ES-I3 (cell line): Measurements from ENCODE around the gene RAMP3.
"Not testable (repeated sequence)": the region's sequence is repeated elsewhere in the genome, so short reads cannot be mapped to it uniquely, and the experiment has no call there.

Source experiments
- H3K36me3 ChIP-seq: 2 replicates; pipeline ENCODE4 v1.6.1; 2013; ENCODE audit warnings: mild to moderate bottlenecking, low read length, control low read depth, moderate library complexity; ENCODE audit not compliant: insufficient read depth
- H3K4me1 ChIP-seq: 2 replicates; pipeline ENCODE4 v1.6.1; 2013; ENCODE audit warnings: mild to moderate bottlenecking, control low read depth, low read length; ENCODE audit not compliant: insufficient read depth
- H3K9ac ChIP-seq: 2 replicates; pipeline ENCODE4 v1.6.1; 2013; ENCODE audit warnings: low read depth, mild to moderate bottlenecking, low read length, moderate library complexity
- H3K9me3 ChIP-seq: 2 replicates; pipeline ENCODE4 v1.6.1; 2013; ENCODE audit warnings: mild to moderate bottlenecking, low read length, moderate library complexity; ENCODE audit not compliant: control insufficient read depth, insufficient read depth

RAMP3 gene

DNA sequence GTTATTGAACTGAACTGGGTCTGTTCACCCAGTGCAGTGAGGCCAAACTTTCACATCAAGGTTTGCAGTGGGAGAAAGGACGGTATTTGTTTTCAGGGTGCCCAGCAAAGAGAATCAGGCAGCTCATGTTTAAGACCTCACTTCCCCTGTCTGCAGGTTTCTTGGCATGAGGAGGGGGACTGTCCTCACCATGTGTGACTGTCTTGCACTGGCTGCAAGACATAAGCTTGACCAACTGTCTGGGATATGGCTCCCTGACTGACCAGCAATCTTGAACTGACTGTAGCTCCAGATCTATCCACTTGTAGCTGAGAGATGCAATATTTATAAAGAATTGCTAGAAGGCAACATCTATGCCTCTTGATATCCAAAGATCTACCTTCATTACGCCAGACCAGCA lies 39.9 kb downstream of the RAMP3 start:
- Histone ChIP-seq H3K4me1 (no peaks in the 10 kb centered on the region), H3K9me3 (no peaks in the 10 kb centered on the region), H3K9ac (no peak overlapping the region), H3K36me3 (no peaks in the 10 kb centered on the region)

DNA sequence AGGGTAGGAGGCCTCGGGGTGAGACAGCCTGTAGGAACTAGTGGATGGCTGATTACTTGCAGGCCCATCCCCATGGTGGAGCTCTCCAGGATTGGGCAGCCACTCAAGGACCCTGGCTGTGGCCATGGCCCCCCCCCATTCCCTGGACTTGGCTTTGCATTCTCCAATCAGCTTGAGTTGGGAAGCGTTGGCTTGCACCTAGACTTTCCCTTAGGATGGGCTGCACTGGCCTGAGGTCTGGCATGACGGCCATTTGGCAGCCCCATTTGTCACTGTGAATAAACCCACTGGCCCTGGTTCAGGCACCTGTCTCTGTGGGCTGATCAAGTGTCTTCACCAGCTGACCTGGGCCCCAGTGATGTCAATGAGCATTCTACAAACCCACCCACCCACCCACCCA lies 41.4 kb downstream of the RAMP3 start:
- Histone ChIP-seq H3K4me1 (no peaks in the 10 kb centered on the region), H3K9ac (no peak overlapping the region), H3K9me3 (no peaks in the 10 kb centered on the region), H3K36me3 (no peaks in the 10 kb centered on the region)

DNA sequence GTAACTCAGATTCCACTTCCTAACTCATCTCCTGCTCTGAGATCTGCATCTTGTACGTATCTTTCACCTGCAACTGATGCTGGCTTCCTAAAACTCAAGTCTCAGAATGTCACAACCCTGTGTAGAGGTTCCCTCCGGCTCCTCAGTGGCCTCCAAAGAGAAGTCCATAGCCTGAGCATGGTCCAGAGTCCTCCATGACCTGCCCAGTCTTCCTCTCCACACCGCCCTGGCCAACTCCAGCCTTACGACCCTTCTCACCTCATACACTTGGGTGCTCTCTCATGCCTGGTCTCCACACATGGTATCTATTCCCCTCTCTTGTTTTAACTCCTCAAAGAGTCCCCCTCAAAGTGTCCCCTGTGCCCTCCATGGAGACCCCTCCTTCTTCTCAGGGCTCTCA lies 41.9 kb downstream of the RAMP3 start:
- Histone ChIP-seq H3K4me1 (no peaks in the 10 kb centered on the region), H3K9me3 (no peaks in the 10 kb centered on the region), H3K36me3 (no peaks in the 10 kb centered on the region), H3K9ac (no peak overlapping the region)

- no peak overlapping the region for H3K9ac ChIP-seq
- H3K9me3 ChIP-seq: no peaks in the 10 kb centered on the region
Observed at GRCh38 chr7:45202625-45203024, 45.0 kb downstream of the RAMP3 start.

DNA sequence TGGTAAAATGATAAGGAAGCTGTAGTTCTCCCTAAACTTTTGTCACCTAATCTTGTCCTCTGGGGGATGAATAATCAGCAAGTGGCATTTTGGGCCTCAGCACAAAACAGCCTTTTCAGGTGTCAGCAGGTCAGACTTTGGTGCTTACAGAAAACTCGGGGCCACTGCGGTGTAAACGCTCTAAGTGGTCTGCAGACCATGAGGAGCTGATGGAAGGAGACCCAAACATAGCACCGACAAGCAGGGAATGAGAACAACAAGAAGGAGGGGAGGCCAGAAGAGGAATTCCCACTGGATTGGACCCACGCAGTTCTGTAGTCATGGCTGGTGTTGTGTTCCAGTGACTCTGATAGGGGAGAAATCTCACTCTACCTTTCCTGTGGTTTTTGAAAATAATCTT lies 45.4 kb downstream of the RAMP3 start:
- no peaks in the 10 kb centered on the region for H3K4me1 ChIP-seq
- no peaks in the 10 kb centered on the region for H3K36me3 ChIP-seq
- no peaks in the 10 kb centered on the region for H3K9me3 ChIP-seq
- H3K9ac ChIP-seq: no peak overlapping the region

More at GRCh38 chr7:45202625-45203024, 45.0 kb downstream of the RAMP3 start:
- Histone ChIP-seq H3K36me3 (no peaks in the 10 kb centered on the region), H3K4me1 (no peaks in the 10 kb centered on the region)

DNA sequence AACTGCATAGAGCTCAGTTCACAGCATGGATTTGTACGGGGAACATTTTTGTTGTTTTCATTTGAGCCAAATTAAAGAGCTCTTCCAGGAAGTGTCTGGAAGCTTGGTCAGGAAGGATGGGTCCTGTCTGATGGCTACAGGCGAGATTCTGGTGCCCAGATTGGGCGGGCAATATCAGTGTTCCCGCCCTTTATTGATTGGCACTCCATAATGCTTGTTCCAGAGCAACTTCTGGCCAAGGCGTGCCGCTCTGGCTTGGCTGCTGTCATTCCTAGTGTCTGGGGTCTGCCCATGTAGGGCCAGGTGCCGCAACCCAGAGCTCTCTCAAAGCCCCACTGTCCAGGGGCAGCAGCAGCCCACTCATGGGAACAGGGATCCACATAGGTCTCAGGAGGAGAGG lies 45.9 kb downstream of the RAMP3 start:
- Histone ChIP-seq H3K36me3 (no peaks in the 10 kb centered on the region), H3K9me3 (no peaks in the 10 kb centered on the region), H3K9ac (no peak overlapping the region), H3K4me1 (no peaks in the 10 kb centered on the region)

DNA sequence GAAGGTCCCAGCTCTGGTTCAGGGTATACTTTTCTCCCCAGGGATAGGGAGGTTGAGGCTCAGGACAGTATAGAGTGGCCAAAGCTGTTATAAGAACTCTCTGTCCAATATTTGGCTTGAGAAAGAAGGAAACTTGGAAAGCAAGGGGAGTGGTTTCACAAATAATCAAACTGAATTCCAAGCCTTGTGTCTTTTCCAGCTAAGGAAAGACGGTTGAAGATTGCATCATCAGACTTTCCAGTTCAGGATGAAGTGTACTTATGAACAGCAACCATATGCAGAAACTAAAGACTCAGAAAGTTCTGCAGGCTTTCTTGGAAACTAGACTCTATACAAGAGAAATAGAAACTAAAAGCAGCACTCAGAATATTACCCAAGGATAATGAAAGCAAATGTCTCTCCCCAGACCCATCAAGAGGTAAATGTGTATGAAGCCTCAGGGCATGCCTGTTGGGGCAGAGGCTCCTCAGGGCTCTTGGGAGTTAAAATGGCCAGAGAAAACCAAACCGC lies 46.4 kb downstream of the RAMP3 start:
- no peaks in the 10 kb centered on the region for H3K36me3 ChIP-seq
- H3K9ac ChIP-seq: no peak overlapping the region
- no peaks in the 10 kb centered on the region for H3K4me1 ChIP-seq
- no peaks in the 10 kb centered on the region for H3K9me3 ChIP-seq

GRCh38 chr7:45206266-45206665 lies 48.7 kb downstream of the RAMP3 start:
- H3K9ac ChIP-seq, H3K36me3 ChIP-seq, H3K9me3 ChIP-seq, H3K4me1 ChIP-seq: not testable (repeated sequence)

DNA sequence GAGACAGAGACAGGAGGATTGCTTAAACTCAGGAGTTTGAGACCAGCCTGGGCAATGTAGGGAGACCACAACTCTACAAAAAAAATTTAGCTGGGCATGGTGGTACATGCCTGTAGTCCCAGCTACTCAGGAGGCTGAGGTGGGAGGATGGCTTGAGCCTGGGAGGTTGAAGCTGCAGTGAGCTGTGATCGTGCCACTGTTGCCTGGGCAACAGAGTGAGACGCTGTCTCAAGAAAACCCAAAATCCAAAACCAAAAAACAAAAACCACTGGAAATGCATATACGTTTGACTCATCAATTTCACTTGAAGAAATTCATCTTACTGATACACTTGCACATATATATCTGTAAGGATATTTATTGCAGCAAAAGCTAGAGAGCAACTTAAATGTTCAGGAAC lies 52.3 kb downstream of the RAMP3 start:
- not testable (repeated sequence) for H3K9me3 ChIP-seq, H3K4me1 ChIP-seq

GRCh38 chr7:45211066-45211465 lies 53.5 kb downstream of the RAMP3 start:
- H3K9ac ChIP-seq: no peak overlapping the region
- H3K9me3 ChIP-seq: no peaks in the 10 kb centered on the region
- H3K4me1 ChIP-seq: no peaks in the 10 kb centered on the region
- no peaks in the 10 kb centered on the region for H3K36me3 ChIP-seq

More for the DNA sequence above, 52.3 kb downstream of the RAMP3 start:
- H3K36me3 ChIP-seq, H3K9ac ChIP-seq: not testable (repeated sequence)

DNA sequence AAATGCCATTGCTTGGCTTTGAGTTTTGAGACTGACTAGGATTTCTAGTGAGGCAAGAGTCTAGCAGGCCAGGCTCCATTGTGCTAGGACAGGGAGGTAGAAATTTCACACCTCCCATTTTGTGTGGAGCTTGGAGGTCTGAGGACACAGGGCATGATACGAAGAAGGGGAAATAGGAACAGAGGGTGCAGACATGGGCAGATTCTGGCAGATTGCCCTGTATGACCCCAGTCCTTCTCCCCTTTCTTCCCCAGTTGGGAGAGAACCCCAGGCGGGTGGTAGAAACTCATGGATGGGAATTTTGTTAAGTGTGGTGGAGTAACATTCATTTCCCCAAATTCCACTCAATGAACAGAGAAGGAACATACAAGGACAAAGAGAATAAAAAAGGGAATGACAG lies 54.4 kb downstream of the RAMP3 start:
- Histone ChIP-seq H3K9me3 (no peaks in the 10 kb centered on the region), H3K36me3 (no peaks in the 10 kb centered on the region), H3K9ac (no peak overlapping the region), H3K4me1 (no peaks in the 10 kb centered on the region)

- Histone ChIP-seq H3K9me3 (no peaks in the 10 kb centered on the region), H3K4me1 (no peaks in the 10 kb centered on the region), H3K9ac (no peak overlapping the region), H3K36me3 (no peaks in the 10 kb centered on the region)
Observed at GRCh38 chr7:45212606-45213005, 55.0 kb downstream of the RAMP3 start.

GRCh38 chr7:45215601-45216062 lies 58.0 kb downstream of the RAMP3 start:
- H3K36me3 ChIP-seq: no peaks in the 10 kb centered on the region
- H3K9ac ChIP-seq: no peak overlapping the region
- H3K9me3 ChIP-seq: no peaks in the 10 kb centered on the region
- H3K4me1 ChIP-seq: no peaks in the 10 kb centered on the region

DNA sequence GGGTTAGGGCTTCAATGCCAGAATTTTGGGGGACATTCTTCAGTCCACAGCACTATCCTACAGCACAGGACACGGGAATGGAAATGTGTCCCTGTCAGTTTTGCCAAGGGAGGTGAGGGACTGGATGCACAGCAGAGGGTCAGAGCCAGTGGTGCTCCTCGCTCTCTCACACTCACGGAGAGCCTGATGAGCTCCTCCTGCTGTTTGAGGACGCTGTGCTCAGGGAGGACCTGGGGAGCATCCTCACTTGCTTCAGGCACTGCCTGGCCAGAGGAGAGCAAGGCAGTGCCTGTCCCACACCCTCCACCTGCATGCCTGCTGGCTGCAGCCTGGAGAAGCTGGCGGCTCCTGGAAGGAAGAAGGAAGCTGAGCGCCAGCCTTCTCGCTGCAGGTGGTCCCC lies 58.6 kb downstream of the RAMP3 start:
- no peaks in the 10 kb centered on the region for H3K9me3 ChIP-seq
- no peak overlapping the region for H3K9ac ChIP-seq
- no peaks in the 10 kb centered on the region for H3K4me1 ChIP-seq
- no peaks in the 10 kb centered on the region for H3K36me3 ChIP-seq

DNA sequence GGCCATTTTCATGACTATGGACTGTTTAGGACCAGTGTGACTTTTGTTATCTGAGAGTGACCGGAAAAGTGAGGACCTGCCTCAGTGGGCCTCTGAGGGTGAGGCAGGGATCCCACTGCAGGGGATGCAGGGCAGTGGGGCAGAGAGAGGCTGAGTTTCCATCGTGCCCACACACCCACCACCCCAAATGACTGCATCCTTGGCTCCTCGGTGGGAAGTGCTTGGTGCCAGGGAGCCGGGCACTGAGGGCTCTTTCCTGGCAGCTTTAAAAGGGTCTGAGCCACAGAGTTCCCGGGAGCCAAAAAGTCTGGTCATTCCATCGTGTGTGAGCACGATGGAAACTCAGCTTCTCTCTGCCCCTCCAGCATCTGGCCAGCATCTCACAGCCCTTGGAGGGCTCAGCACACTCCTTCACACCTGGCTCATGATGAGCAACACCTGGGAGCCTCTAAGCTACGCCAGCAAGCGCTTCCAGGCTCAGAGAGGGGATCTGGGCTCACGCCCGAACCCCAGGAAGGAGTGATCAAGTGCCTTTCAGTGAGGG lies 59.1 kb downstream of the RAMP3 start:
- Histone ChIP-seq H3K4me1 (no peaks in the 10 kb centered on the region), H3K36me3 (no peaks in the 10 kb centered on the region), H3K9me3 (no peaks in the 10 kb centered on the region), H3K9ac (no peak overlapping the region)

- H3K9me3 ChIP-seq: no peaks in the 10 kb centered on the region
- H3K9ac ChIP-seq: no peak overlapping the region
- no peaks in the 10 kb centered on the region for H3K4me1 ChIP-seq
- no peaks in the 10 kb centered on the region for H3K36me3 ChIP-seq
Observed at GRCh38 chr7:45217358-45217757, 59.8 kb downstream of the RAMP3 start.
